SU-DHL-6 (cell line): ENCODE results near the gene CBFA2T2.

ENCODE experiments used
- H2AFZ ChIP-seq: fragments of 200-600 bp; sonication (generic); 2 replicates; pipeline ENCODE4 v1.6.1; 2014; ENCODE audit warnings: low read depth, mild to moderate bottlenecking, moderate library complexity, mixed read lengths, antibody characterized with exemption, low read length; ENCODE audit not compliant: severe bottlenecking
- H3F3A ChIP-seq: fragments of 200-600 bp; shearing (Covaris generic); 2 replicates; pipeline ENCODE4 v1.6.0; 2016; ENCODE audit warnings: antibody characterized with exemption, mild to moderate bottlenecking; ENCODE audit not compliant: insufficient read depth
- H3K27ac ChIP-seq: fragments of 200-600 bp; sonication (generic); 2 replicates; pipeline ENCODE4 v1.5.1; 2016; ENCODE audit warnings: low read depth, mild to moderate bottlenecking, low read length, moderate library complexity, mixed read lengths
- H3K27me3 ChIP-seq: fragments of 200-600 bp; sonication (generic), shearing (Covaris generic); 2 replicates; pipeline ENCODE4 v1.6.0; 2014; ENCODE audit warnings: mild to moderate bottlenecking, low read length
- H3K36me3 ChIP-seq: fragments of 200-600 bp; sonication (generic); 2 replicates; pipeline ENCODE4 v1.6.1; 2014; ENCODE audit warnings: mild to moderate bottlenecking, low read length, mixed read lengths
- H3K4me2 ChIP-seq: fragments of 300-600, 200-600 bp; shearing (Covaris generic), sonication (generic); 2 replicates; pipeline ENCODE4 v1.6.0; 2014; ENCODE audit warnings: low read length, low read depth, mild to moderate bottlenecking; ENCODE audit not compliant: poor library complexity, severe bottlenecking
- H3K4me3 ChIP-seq: fragments of 200-600 bp; sonication (generic); 2 replicates; pipeline ENCODE4 v1.5.1; 2014; ENCODE audit warnings: antibody characterized with exemption, low read length, mild to moderate bottlenecking, mixed read lengths; ENCODE audit not compliant: insufficient read depth, poor library complexity, severe bottlenecking
- H3K79me2 ChIP-seq: fragments of 200-600 bp; sonication (generic); 2 replicates; pipeline ENCODE4 v1.6.1; 2014; ENCODE audit warnings: mild to moderate bottlenecking, low read length, moderate library complexity; ENCODE audit not compliant: insufficient read depth
- H3K9ac ChIP-seq: fragments of 200-600 bp; sonication (generic); 2 replicates; pipeline ENCODE4 v1.7.0; 2014; ENCODE audit warnings: mild to moderate bottlenecking, low read length
- H3K9me2 ChIP-seq: fragments of 200-600 bp; sonication (generic); replicated peaks from 2 replicates; pipeline ENCODE4 v1.6.1; 2014; ENCODE audit warnings: low read length; ENCODE audit not compliant: insufficient read depth
- H3K9me3 ChIP-seq: fragments of 200-600 bp; sonication (generic); 2 replicates; pipeline ENCODE4 v1.6.1; 2014; ENCODE audit warnings: low read length, mixed read lengths; ENCODE audit not compliant: insufficient read depth
- H4K20me1 ChIP-seq: fragments of 200-600 bp; sonication (generic); 2 replicates; pipeline ENCODE4 v1.6.1; 2014; ENCODE audit warnings: low read depth, mild to moderate bottlenecking, antibody characterized with exemption, low read length, moderate library complexity, mixed read lengths
- EZH2phosphoT487 ChIP-seq: fragments of 200-600 bp; sonication (generic), shearing (Covaris generic); conservative IDR thresholded peaks from 2 replicates; pipeline ENCODE4 v1.6.1; 2018; ENCODE audit warnings: mild to moderate bottlenecking, antibody characterized with exemption, low read length, moderate library complexity, mixed read lengths
- TF ChIP-seq, protein P1 (sequence below): fragments of 200-600 bp; sonication (generic); IDR thresholded peaks from one replicate; pipeline ENCODE4 v1.5.1; 2017; ENCODE audit warnings: antibody characterized with exemption, mild to moderate bottlenecking, low read length, moderate library complexity; ENCODE audit not compliant: insufficient read depth, poor library complexity, severe bottlenecking

CBFA2T2 gene

DNA sequence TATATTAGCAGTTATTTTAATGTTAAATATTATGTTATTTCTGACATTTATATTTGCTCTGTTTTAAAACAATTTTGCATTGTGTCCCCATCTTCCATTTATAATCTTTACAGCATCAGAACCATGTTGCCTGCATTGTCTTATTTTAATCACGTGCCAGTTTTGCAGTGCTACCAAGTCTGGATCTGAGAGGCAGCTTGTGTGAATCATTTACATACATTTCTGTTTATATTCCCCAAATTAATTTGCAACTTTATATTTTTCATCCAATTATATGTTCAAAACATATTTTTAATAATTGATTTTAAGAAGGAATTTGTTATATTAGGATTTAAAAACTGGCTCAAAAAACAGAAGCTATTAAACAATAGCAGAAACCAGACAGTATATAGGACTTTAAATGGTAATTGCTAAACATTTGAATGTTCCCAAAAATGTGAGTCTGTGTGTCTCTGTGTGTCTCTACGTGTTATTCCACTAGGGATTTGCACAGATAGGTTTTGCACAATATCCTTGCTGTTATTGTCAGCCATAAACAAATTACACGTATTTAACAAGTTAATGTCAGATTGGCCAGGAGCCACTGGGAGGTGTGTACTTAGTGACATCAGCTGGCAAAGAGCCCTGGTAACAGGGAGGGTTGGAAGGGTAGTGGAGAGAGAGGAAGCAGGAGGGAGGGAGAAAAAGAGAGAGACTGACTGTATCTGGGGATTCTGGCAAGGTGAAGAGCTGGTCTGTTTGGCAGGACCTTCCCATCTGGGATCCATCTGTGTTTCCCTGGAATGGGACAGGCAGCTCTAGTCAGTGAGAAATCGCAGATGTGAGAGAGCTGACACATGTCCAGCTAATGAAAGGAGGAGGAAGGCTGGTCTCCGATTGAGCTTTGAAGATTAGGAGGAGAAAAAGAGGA is 72.1 kb downstream of the CBFA2T2 start:
- no peaks in the 10 kb centered on the region for H3K36me3 ChIP-seq
- no peak overlapping the region for H3K27ac ChIP-seq
- no peak overlapping the region for H3K9ac ChIP-seq
- no peak overlapping the region for H3K4me3 ChIP-seq
- H3K79me2 ChIP-seq: no peaks in the 10 kb centered on the region
- H3K9me2 ChIP-seq: no peaks in the 10 kb centered on the region
- H2AFZ ChIP-seq: no peak overlapping the region
- TF ChIP-seq, protein P1, sequence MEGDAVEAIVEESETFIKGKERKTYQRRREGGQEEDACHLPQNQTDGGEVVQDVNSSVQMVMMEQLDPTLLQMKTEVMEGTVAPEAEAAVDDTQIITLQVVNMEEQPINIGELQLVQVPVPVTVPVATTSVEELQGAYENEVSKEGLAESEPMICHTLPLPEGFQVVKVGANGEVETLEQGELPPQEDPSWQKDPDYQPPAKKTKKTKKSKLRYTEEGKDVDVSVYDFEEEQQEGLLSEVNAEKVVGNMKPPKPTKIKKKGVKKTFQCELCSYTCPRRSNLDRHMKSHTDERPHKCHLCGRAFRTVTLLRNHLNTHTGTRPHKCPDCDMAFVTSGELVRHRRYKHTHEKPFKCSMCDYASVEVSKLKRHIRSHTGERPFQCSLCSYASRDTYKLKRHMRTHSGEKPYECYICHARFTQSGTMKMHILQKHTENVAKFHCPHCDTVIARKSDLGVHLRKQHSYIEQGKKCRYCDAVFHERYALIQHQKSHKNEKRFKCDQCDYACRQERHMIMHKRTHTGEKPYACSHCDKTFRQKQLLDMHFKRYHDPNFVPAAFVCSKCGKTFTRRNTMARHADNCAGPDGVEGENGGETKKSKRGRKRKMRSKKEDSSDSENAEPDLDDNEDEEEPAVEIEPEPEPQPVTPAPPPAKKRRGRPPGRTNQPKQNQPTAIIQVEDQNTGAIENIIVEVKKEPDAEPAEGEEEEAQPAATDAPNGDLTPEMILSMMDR: no peak
- no peak for TF ChIP-seq EZH2phosphoT487
- H4K20me1 ChIP-seq: no peaks in the 10 kb centered on the region
- no peak overlapping the region for H3K4me2 ChIP-seq
- H3K27me3 ChIP-seq: no peaks in the 10 kb centered on the region
- no peaks in the 10 kb centered on the region for H3K9me3 ChIP-seq
- H3F3A ChIP-seq: no peaks in the 10 kb centered on the region

DNA sequence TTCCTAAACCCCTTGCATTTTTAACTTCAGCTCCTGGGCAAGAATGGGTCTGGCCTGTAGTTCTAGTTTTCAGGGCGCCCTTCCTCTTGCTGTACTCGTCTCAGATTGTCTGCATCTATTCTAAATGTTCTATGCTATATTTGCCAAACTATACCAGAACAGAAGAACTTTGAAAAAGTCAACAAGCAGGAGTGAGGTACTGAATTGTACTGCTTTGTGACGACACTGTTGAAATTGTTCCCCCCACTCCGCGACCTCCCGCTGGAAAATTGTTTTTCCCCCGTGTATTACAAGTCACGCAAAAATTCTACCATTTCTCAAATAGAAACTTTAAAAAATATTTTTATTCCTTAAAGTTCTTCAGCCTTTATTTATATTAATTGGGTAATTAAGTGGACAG is 73.9 kb downstream of the CBFA2T2 start:
- no peak overlapping the region for H3K27ac ChIP-seq
- H2AFZ ChIP-seq: no peak overlapping the region
- no peaks in the 10 kb centered on the region for H3K79me2 ChIP-seq
- no peak for TF ChIP-seq EZH2phosphoT487
- TF ChIP-seq, protein P1: no peak
- H3K36me3 ChIP-seq: no peaks in the 10 kb centered on the region
- H3K4me3 ChIP-seq: no peak overlapping the region
- no peaks in the 10 kb centered on the region for H3K9me3 ChIP-seq
- H3K27me3 ChIP-seq: no peaks in the 10 kb centered on the region
- no peaks in the 10 kb centered on the region; the same call in 1 of the 2 replicates for H4K20me1 ChIP-seq
- no peaks in the 10 kb centered on the region for H3F3A ChIP-seq
- no peak overlapping the region for H3K4me2 ChIP-seq
- no peaks in the 10 kb centered on the region for H3K9me2 ChIP-seq
- no peak overlapping the region for H3K9ac ChIP-seq

DNA sequence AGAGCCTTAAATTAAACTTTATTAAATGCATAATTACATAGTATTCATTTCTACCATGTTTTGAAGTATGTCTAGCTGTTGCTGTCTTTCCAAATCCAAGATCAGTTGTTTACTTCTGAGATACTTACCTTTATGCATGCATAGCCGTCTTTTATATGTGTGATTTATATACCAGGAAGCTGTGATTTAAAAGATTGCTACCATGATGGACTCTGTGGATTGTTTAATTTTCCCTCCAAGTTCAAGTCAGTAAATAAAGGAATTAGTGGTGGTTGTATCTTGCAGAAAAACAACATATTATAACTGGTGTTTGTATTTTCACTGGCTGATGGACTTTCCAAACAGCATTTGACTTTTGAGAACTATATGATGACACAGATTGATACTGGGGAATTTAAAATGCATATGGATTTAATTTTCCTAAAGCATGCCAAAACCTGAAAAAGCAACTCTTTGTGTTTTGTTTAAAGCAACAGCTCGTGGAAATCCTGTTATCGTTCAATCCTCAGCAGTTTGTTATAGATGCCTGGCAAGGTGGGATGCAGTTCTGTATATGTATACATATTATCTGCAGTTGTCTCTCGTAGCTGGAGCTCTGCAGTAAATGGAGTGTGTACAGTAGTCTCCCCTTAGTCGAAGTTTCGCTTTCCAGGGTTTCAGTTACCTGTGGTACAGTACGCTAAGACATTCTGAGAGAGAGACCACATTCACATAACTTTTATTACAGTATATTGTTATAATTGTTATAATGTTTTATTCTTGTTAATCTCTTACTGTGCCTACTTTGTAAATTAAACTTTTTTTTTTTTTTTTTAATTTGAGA is 77.1 kb downstream of the CBFA2T2 start:
- no peak overlapping the region for H3K4me3 ChIP-seq
- TF ChIP-seq, protein P1: no peak
- no peak for TF ChIP-seq EZH2phosphoT487
- H3K79me2 ChIP-seq: no peaks in the 10 kb centered on the region
- no peaks in the 10 kb centered on the region for H3K9me3 ChIP-seq
- no peak overlapping the region for H3K27ac ChIP-seq
- H4K20me1 ChIP-seq: no peaks in the 10 kb centered on the region; the same call in 1 of the 2 replicates
- H3K9me2 ChIP-seq: no peaks in the 10 kb centered on the region
- H3K36me3 ChIP-seq: no peaks in the 10 kb centered on the region
- H2AFZ ChIP-seq: no peak overlapping the region
- no peaks in the 10 kb centered on the region for H3K27me3 ChIP-seq
- H3F3A ChIP-seq: no peaks in the 10 kb centered on the region
- no peak overlapping the region for H3K9ac ChIP-seq
- H3K4me2 ChIP-seq: no peak overlapping the region
